ENCODE measurements around the gene BMPER. TPM values are rescaled to one million over a fixed set of nuclear protein-coding genes. Genes with fewer than 3 reads are reported as not detected.
A peak's percentile ranks its signal among the peaks of the same experiment; 100 is the strongest.

BMPER gene
- polyA plus RNA-seq, 1 experiment, result 8.8 TPM

DNA sequence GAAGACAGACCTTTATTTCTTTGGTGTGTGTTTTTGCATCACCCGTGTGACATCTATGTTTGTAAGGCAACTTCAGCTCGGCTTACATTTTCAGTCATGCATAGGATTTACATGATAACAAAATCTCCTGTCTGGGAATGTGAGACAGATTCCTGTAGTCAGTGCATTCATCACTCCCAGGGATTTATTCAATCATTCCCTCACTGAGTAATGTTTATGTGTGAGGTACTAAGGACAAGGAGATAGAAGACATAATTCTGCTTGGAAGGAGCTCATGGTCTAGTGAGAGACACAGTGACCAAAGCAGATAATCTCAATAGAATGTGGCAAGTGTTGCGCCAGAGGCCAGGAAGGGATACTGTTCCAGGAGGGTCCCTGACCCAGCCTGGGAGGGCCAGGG lies 35.2 kb upstream of the BMPER start:
- ChIA-PET CTCF (interaction anchor here (1.0 to 1.5 kb wide), 2 partner anchors 18 to 25 kb away, joined by 3 to 4 read pairs; no protein-coding TSS in a partner anchor), POLR2A (no interaction called here)
- TF ChIP-seq, protein P1, sequence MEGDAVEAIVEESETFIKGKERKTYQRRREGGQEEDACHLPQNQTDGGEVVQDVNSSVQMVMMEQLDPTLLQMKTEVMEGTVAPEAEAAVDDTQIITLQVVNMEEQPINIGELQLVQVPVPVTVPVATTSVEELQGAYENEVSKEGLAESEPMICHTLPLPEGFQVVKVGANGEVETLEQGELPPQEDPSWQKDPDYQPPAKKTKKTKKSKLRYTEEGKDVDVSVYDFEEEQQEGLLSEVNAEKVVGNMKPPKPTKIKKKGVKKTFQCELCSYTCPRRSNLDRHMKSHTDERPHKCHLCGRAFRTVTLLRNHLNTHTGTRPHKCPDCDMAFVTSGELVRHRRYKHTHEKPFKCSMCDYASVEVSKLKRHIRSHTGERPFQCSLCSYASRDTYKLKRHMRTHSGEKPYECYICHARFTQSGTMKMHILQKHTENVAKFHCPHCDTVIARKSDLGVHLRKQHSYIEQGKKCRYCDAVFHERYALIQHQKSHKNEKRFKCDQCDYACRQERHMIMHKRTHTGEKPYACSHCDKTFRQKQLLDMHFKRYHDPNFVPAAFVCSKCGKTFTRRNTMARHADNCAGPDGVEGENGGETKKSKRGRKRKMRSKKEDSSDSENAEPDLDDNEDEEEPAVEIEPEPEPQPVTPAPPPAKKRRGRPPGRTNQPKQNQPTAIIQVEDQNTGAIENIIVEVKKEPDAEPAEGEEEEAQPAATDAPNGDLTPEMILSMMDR (IDR thresholded peaks at IDR 0.05; ENCODE audit: insufficient read depth, low read depth, low read length), result no peak
- DNase-seq (ENCODE audit: low read depth), result no peak
- no peaks in the 10 kb centered on the region for H3K27me3 ChIP-seq (ENCODE audit: control insufficient read depth, insufficient read depth, low read length)
- no peak overlapping the region for H3K4me3 ChIP-seq (ENCODE audit: low read depth, low read length)
- no peaks in the 10 kb centered on the region for H3K36me3 ChIP-seq (ENCODE audit: control insufficient read depth, insufficient read depth, low read length)

DNA sequence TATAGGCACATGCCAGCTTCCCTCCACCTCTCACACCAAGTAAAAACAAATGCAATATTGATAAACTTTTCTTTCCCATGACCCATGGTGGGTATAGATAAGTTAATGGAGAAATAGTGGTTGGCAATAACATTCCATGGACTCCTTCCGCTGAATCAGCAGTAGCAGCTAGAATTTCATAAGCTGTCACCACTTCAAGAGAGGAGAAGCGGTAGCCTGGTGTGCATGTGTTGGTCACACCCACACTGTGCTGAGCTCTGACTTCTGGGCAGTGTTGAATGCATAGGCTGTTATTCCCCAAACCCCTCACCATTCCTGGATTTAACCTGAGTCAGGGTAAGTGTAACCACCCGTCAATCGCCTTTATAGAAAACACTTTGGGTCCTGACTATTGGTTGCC lies 32.5 kb upstream of the BMPER start:
- Histone ChIP-seq H3K27me3 (ENCODE audit: control insufficient read depth, insufficient read depth, low read length) (no peaks in the 10 kb centered on the region), H3K36me3 (ENCODE audit: control insufficient read depth, insufficient read depth, low read length) (no peaks in the 10 kb centered on the region), H3K4me3 (ENCODE audit: low read depth, low read length) (no peak overlapping the region)
- POLR2A ChIA-PET, result no interaction called here
- TF ChIP-seq, protein P1 (IDR thresholded peaks at IDR 0.05; ENCODE audit: insufficient read depth, low read depth, low read length), result no peak
- CTCF ChIA-PET, result no interaction called here
- DNase-seq (ENCODE audit: low read depth), result no peak

DNA sequence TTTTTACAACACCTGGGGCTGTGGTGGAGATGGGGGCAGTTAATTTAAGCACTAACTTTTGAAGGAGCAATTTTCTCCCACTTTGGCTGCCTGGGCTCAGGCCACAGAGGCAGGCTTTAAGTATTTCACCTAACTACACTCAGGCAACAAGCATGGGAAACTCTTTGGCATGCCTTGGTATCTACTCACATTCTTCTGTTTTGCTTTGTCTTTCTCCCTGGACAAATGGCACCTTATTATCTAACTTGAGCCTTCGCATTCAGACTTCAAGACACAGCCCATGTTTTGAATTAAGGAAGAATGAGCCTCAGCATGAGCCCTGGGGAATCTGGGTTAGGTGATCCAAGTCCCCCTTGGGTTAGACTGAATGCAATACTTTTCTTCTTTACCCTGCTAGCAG lies 31.8 kb upstream of the BMPER start:
- DNase-seq (ENCODE audit: low read depth), result no peak
- POLR2A ChIA-PET, result no interaction called here
- H3K27me3 ChIP-seq (ENCODE audit: control insufficient read depth, insufficient read depth, low read length), result no peaks in the 10 kb centered on the region
- CTCF ChIA-PET, result no interaction called here
- H3K36me3 ChIP-seq (ENCODE audit: control insufficient read depth, insufficient read depth, low read length), result no peaks in the 10 kb centered on the region
- H3K4me3 ChIP-seq (ENCODE audit: low read depth, low read length), result no peak overlapping the region
- TF ChIP-seq, protein P1 (IDR thresholded peaks at IDR 0.05; ENCODE audit: insufficient read depth, low read depth, low read length), result no peak

GRCh38 chr7:33873981-33874750 lies 31.2 kb upstream of the BMPER start:
- H3K36me3 ChIP-seq (ENCODE audit: control insufficient read depth, insufficient read depth, low read length), result no peaks in the 10 kb centered on the region
- peak; percentile 51 for DNase-seq (ENCODE audit: low read depth)
- CTCF ChIA-PET, result interaction anchor here (1.0 to 1.3 kb wide), 2 partner anchors 22 to 28 kb away, joined by 3 to 4 read pairs; no protein-coding TSS in a partner anchor
- no peak overlapping the region for H3K4me3 ChIP-seq (ENCODE audit: low read depth, low read length)
- TF ChIP-seq, protein P1 (IDR thresholded peaks at IDR 0.05; ENCODE audit: insufficient read depth, low read depth, low read length), result no peak
- POLR2A ChIA-PET, result no interaction called here
- no peaks in the 10 kb centered on the region for H3K27me3 ChIP-seq (ENCODE audit: control insufficient read depth, insufficient read depth, low read length)

DNA sequence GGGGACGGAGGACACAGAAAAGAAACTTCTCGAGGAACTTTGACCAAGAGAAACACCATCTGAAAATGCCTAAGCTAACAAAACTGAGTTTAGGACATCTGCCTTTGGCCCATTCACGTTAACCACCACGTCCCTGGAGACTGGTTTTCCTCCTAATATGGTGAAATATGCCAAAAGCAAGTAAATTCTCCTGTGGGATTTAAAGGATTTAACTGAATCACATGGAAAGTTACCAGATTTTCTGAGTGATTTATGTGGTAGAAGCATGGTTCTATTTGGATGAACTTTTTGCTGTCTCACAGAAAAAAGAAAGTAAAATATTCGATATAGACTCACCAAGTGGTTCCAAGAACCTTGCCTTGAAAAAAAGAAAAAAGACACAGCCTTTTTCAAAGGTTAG lies 30.4 kb upstream of the BMPER start:
- TF ChIP-seq, protein P1 (IDR thresholded peaks at IDR 0.05; ENCODE audit: insufficient read depth, low read depth, low read length), result no peak
- Histone ChIP-seq H3K4me3 (ENCODE audit: low read depth, low read length) (no peak overlapping the region), H3K27me3 (ENCODE audit: control insufficient read depth, insufficient read depth, low read length) (no peaks in the 10 kb centered on the region), H3K36me3 (ENCODE audit: control insufficient read depth, insufficient read depth, low read length) (no peaks in the 10 kb centered on the region)
- DNase-seq (ENCODE audit: low read depth), result no peak
- ChIA-PET CTCF (interaction anchor here (1.0 to 1.3 kb wide), 2 partner anchors 21 to 27 kb away, joined by 3 to 4 read pairs; no protein-coding TSS in a partner anchor), POLR2A (no interaction called here)
